Hepatocyte (in vitro differentiated cells): Measurements from ENCODE around the gene PPP2R1A.

Source experiments
- EZH2 ChIP-seq: fragments of 200-600 bp; sonication (generic); IDR thresholded peaks from 2 replicates; pipeline ENCODE4 v1.6.1; 2016; ENCODE audit warnings: antibody characterized with exemption, mild to moderate bottlenecking, borderline replicate concordance
- TF ChIP-seq, protein P1 (sequence below): fragments of 200-600 bp; sonication (generic); IDR thresholded peaks from 2 replicates; pipeline ENCODE4 v1.5.1; 2016; ENCODE audit warnings: antibody characterized with exemption, mild to moderate bottlenecking; ENCODE audit not compliant: poor library complexity

DNA sequence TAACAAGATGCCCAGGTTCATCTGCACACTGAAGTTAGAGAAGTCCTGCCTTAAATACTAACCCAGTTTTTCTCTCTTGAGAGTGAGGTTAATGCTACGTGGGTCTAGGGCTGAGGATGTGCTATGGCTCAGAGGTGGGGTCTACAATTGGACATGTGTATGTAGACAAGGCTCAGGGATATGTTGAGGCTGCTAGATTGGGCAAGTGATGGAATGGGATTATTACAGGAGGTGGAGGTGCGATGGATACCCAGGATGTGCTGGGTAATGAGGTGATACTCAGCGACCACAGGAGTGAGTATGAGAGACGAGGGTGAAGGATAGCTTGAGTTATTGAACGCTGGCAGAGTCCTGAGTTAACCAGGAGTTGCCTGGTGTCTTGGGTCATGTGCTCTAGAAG, 38.1 kb downstream of the PPP2R1A start:
- TF ChIP-seq, protein P1, sequence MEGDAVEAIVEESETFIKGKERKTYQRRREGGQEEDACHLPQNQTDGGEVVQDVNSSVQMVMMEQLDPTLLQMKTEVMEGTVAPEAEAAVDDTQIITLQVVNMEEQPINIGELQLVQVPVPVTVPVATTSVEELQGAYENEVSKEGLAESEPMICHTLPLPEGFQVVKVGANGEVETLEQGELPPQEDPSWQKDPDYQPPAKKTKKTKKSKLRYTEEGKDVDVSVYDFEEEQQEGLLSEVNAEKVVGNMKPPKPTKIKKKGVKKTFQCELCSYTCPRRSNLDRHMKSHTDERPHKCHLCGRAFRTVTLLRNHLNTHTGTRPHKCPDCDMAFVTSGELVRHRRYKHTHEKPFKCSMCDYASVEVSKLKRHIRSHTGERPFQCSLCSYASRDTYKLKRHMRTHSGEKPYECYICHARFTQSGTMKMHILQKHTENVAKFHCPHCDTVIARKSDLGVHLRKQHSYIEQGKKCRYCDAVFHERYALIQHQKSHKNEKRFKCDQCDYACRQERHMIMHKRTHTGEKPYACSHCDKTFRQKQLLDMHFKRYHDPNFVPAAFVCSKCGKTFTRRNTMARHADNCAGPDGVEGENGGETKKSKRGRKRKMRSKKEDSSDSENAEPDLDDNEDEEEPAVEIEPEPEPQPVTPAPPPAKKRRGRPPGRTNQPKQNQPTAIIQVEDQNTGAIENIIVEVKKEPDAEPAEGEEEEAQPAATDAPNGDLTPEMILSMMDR: no peak
- TF ChIP-seq EZH2: no peak
